BJ (cell line): ENCODE measurements around the gene KCNJ12. TPM values are rescaled to one million over a fixed set of nuclear protein-coding genes. Genes with fewer than 3 reads are reported as not detected.
"Not testable (repeated sequence)": the region's sequence is repeated elsewhere in the genome, so short reads cannot be mapped to it uniquely, and the experiment has no call there.

Experiments
- CTCF ChIA-PET: fragments of 350-600 bp; formaldehyde crosslinking; extraction: SDS; loops from one replicate; lab custom pipeline; 2021; ENCODE audit warnings: antibody characterized with exemption, inconsistent platforms; lab: Yijun Ruan, JAX
- POLR2A ChIA-PET: fragments of 300-600 bp; sonication (Branson Sonifier 250); formaldehyde crosslinking; extraction: SDS; loops from one replicate; lab custom pipeline; 2021; ENCODE audit warnings: antibody characterized with exemption; lab: Charles Lee
- DNase-seq: peaks from one replicate; pipeline ENCODE4 v3.0.0-alpha.2; 2011; ENCODE audit warnings: low read depth
- H3K27me3 ChIP-seq: 2 replicates; pipeline ENCODE4 v1.6.0; 2011; ENCODE audit warnings: low read length; ENCODE audit not compliant: control insufficient read depth, insufficient read depth
- H3K36me3 ChIP-seq: 2 replicates; pipeline ENCODE4 v1.5.1; 2011; ENCODE audit warnings: low read length; ENCODE audit not compliant: control insufficient read depth, insufficient read depth
- H3K4me3 ChIP-seq: 2 replicates; pipeline ENCODE4 v1.5.1; 2011; ENCODE audit warnings: low read depth, mild to moderate bottlenecking, control low read depth, low read length
- polyA plus RNA-seq: library from polyadenylated mRNA; depleted of rRNA; stranded (reverse); fragments of >200 nt; gene quantifications from 2 replicates; pipeline ENCODE4 v1.2.3, GENCODE V29; 2011
- TF ChIP-seq, protein P1 (sequence below): IDR thresholded peaks from 2 replicates; pipeline ENCODE4 v1.5.1; 2011; ENCODE audit warnings: low read depth, mild to moderate bottlenecking, control low read depth, inconsistent platforms, low read length, moderate library complexity; ENCODE audit not compliant: insufficient read depth

The KCNJ12 gene
- polyA plus RNA-seq, 1 experiment: 0.13 TPM

DNA sequence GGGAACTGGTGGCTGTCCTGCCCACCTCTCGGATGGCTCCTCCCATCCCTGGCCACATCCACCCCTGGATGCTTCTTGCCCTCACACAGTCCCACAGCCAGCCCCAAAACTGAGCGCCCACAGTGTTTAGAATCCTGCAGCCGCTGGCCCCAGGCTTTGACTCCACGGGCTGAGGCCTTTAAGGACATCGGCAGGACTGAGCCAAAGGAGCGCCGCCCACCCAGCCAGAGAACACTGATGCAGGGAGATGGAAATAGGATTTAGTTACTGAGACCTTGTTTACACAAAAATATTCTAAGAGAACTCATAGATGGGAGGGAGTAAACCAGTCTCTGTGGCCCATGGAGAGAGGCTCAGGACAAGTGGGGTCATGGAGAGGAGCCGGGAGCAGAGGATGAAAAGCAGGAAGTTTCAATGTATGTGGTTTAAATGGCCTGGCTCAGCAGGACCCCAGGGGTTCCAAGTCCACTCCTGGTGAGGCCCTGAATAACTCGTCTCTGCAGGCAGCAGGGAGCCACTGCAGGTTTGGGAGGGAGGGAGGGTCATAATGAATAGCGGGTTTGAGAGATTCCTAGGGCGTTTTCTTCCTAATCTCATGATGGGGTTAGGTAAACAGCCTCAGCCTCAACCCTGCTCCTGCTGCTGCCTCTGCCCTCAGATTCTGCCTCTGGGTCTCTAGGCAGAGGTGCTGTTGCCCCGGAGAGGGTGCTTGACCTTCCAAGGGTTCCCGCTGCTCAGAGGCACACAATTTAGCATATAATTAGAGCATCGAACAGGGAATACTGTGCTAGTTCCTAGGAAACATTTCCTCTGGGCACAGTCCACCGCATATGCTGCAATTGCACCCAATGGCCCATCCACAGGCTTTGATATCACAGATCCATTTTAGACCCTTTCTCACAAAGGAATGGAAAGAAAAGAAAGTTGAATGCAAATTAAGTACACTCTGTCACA is 61.0 kb downstream of the KCNJ12 start:
- DNase-seq, CTCF ChIA-PET, H3K27me3 ChIP-seq, H3K4me3 ChIP-seq, POLR2A ChIA-PET, H3K36me3 ChIP-seq: not testable (repeated sequence)

DNA sequence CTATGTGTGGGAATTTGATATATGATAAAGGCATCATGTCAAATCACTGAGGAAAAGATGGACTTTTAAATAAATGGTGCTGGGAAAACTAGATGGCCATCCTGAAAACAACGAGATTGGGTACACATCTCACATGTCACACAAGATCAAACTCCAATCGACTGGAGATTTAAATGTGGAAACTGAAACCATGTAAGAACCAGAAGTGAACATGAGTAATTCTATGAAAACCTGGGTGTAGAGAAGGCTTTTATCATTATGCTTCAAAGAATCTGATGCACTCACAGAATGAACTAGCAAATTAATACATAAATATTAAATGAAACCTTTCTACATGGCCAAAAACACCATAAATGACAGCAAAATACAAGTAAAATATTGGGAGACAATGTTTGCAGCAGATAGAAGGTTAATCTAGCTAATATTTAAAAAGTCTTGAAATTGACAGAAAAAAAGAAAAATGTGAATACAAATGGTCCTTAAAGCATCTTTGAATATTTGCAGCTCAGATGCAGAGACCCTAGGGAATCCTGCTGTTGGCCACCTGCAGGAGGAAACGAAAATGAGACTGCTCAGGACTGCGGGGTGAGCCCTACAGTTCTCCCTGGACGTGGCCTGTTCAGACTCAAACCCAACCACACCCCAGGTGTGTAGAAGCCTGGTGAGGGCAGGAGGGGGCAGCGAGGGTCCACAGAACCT is 62.3 kb downstream of the KCNJ12 start:
- H3K27me3 ChIP-seq, CTCF ChIA-PET, DNase-seq, POLR2A ChIA-PET, H3K36me3 ChIP-seq, H3K4me3 ChIP-seq: not testable (repeated sequence)

DNA sequence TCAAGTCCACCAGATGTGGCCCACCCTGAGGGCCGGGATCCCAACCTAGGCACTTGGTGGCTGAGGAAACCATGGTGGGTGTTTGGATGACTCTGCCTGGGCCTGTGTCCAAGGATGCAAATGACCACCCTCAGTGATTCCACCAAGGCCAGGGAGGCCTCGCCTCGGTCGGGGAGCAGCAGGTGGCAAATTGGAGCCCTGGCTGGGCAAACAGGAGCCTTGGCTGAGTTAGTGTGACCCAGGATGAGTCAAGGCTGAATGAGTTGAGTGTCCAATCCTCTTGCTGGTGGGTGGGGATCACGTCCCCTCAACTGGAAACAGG is 62.8 kb downstream of the KCNJ12 start:
- POLR2A ChIA-PET, CTCF ChIA-PET: not testable (repeated sequence)

DNA sequence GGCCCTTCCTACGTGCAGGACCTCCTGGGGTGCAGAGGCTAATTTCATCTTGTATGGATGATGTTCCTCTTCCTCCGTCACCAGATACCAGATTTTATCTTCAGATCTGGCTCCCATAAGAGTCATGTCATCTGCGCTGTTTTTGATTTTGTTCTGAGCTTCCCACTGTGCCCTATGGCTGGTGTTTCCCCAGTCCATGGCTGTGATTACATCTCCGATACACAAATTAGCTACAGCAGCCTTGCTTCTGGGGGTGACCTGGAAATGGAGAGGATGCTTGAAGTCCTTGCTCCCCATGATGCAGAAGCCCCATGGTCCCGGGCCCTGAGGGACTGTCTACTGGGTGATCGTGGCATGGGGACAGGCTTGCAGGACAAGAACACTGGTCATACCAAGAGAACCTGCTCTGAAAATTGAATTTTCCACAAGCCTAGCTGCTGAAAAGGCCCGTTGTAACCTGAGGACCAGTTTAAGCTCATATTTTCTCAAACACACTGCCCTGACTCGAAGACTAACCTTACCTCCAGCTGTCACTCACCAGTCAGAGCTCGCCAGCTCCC is 69.0 kb downstream of the KCNJ12 start:
- CTCF ChIA-PET: interaction anchor here (0.7 to 1.5 kb wide), 4 partner anchors 67 to 414 kb away, joined by 3 to 4 read pairs (median 3); no protein-coding TSS in a partner anchor

More for the DNA sequence above, 62.8 kb downstream of the KCNJ12 start:
- H3K27me3 ChIP-seq, H3K4me3 ChIP-seq, H3K36me3 ChIP-seq, DNase-seq: not testable (repeated sequence)

DNA sequence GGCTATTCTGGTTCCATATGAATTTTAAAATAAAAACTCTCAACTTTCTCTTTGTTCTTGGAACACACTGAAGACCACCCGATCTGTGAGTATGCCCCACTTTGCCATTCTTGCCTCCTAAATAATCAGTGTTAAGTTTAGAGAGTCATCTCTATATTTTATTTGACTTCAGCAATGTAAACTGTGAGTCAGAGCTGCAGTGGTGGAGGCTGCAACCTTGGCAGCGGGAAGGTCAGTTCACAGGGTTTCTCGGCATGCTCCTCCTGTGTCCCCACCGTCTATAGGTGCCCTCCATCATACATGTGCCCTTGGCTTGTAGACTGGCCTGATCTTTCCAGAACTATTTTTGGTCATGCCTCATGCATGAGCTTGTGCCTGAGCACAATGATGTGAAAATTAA is 71.4 kb downstream of the KCNJ12 start:
- DNase-seq, H3K36me3 ChIP-seq, H3K27me3 ChIP-seq, POLR2A ChIA-PET, H3K4me3 ChIP-seq: not testable (repeated sequence)
- CTCF ChIA-PET: interaction anchor here (1.1 to 3.3 kb wide), 3 partner anchors 10 to 328 kb away, joined by 3 to 13 read pairs (median 7); no protein-coding TSS in a partner anchor

More for the DNA sequence above, 69.0 kb downstream of the KCNJ12 start:
- POLR2A ChIA-PET: no interaction called here
- Histone ChIP-seq H3K36me3 (no peaks in the 10 kb centered on the region), H3K4me3 (no peak overlapping the region), H3K27me3 (no peaks in the 10 kb centered on the region; the same call in 1 of the 2 replicates)
- TF ChIP-seq, protein P1, sequence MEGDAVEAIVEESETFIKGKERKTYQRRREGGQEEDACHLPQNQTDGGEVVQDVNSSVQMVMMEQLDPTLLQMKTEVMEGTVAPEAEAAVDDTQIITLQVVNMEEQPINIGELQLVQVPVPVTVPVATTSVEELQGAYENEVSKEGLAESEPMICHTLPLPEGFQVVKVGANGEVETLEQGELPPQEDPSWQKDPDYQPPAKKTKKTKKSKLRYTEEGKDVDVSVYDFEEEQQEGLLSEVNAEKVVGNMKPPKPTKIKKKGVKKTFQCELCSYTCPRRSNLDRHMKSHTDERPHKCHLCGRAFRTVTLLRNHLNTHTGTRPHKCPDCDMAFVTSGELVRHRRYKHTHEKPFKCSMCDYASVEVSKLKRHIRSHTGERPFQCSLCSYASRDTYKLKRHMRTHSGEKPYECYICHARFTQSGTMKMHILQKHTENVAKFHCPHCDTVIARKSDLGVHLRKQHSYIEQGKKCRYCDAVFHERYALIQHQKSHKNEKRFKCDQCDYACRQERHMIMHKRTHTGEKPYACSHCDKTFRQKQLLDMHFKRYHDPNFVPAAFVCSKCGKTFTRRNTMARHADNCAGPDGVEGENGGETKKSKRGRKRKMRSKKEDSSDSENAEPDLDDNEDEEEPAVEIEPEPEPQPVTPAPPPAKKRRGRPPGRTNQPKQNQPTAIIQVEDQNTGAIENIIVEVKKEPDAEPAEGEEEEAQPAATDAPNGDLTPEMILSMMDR: no peak
- DNase-seq: no peak

DNA sequence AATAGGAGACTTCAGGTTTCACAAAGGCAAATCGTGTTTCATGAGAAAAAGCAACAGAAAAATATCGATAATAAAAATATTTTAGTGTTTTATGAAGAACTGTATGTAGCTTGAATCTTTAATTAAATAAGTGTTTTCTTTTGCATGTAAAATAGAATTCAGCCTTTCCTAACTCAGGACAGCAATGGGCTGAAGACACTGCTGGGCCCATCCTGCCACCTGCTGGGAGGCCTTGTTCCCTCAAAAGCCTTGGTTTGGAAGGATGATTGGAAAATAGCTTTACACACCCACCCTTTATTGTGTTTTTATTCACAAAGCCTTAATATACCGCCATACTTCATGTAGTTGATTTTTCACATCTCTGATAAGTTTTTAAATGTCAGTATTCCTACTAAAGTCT is 73.7 kb downstream of the KCNJ12 start:
- POLR2A ChIA-PET, H3K27me3 ChIP-seq, H3K4me3 ChIP-seq, H3K36me3 ChIP-seq, DNase-seq: not testable (repeated sequence)
- TF ChIP-seq, protein P1: peak; percentile 45
- CTCF ChIA-PET: interaction anchor here (1.1 kb wide), 1 partner anchor 171 kb away, joined by 5 read pairs; no protein-coding TSS in a partner anchor

DNA sequence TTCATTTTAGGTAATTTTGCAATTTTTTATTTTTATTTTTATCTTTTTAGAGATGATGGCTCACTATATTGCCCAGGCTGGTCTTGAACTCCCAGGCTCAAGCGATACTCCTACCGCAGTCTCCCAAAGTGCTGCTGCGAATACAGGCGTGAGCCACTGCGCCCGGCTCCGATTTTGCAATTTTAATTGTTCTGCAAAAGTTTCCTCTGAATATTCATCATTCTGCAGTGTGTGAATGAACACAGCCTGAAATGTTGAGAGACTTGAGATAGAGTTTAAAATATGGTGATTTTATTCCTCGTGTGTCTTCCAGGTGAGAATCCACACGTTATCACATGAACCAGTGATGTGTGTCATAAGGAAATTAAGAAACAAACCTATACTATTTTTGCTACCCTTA is 75.8 kb downstream of the KCNJ12 start:
- Histone ChIP-seq H3K36me3 (no peaks in the 10 kb centered on the region), H3K27me3 (peaks cover 6% of the 10 kb centered on the region), H3K4me3 (no peak overlapping the region)
- TF ChIP-seq, protein P1: no peak
- DNase-seq: no peak
- POLR2A ChIA-PET: no interaction called here
- CTCF ChIA-PET: interaction anchor here (0.8 to 1.0 kb wide), 2 partner anchors 23 to 48 kb away, joined by 3 read pairs; no protein-coding TSS in a partner anchor
